Fibroblast of the aortic adventitia (primary cell): ENCODE results near the gene FXR2. TPM values are rescaled to one million over a fixed set of nuclear protein-coding genes. Genes with fewer than 3 reads are reported as not detected.

ENCODE experiments used
- DNase-seq: peaks from one replicate; pipeline ENCODE4 v3.0.0-alpha.2; 2010; ENCODE audit warnings: low read depth
- H3K4me3 ChIP-seq: 2 replicates; pipeline ENCODE4 v1.5.1; 2011; ENCODE audit warnings: low read depth, mild to moderate bottlenecking, control low read depth, low read length, moderate library complexity
- CTCF ChIP-seq: IDR thresholded peaks from 2 replicates; pipeline ENCODE4 v1.5.1; 2011; ENCODE audit warnings: mild to moderate bottlenecking, low read length, control low read depth, inconsistent platforms; ENCODE audit not compliant: insufficient read depth
- total RNA-seq: library from RNA; depleted of rRNA; stranded (reverse); fragments of >200 nt; gene quantifications from 2 replicates; pipeline ENCODE4 v1.2.3, GENCODE V29; 2012; ENCODE audit warnings: low replicate concordance

Gene FXR2
- total RNA-seq, 1 donor: 33.1 TPM

GRCh38 chr17:7560172-7561027 lies 54.3 kb downstream of the FXR2 start:
- peak; percentile 87 for TF ChIP-seq CTCF
- peak; percentile 59 for DNase-seq
- peak overlapping the region; percentile 85 for H3K4me3 ChIP-seq

GRCh38 chr17:7559320-7560171 lies 55.2 kb downstream of the FXR2 start:
- no peak for TF ChIP-seq CTCF

GRCh38 chr17:7558544-7559319 lies 56.0 kb downstream of the FXR2 start, which contains the start of gene TNFSF13:
TNFSF13 (plus strand) TSS chr17:7558750; CDS start chr17:7559040, 290 bp downstream.
- peak within 1 kb of the TSS; percentile 32 for H3K4me3 ChIP-seq
- no peak for DNase-seq
- TF ChIP-seq CTCF: no peak

More at GRCh38 chr17:7559320-7560171, 55.2 kb downstream of the FXR2 start:
- no peak for DNase-seq
- no peak overlapping the region for H3K4me3 ChIP-seq

GRCh38 chr17:7557775-7558543 lies 56.7 kb downstream of the FXR2 start:
- H3K4me3 ChIP-seq: peak overlapping the region; percentile 32
- peak; percentile 89 for DNase-seq
- no peak for TF ChIP-seq CTCF

GRCh38 chr17:7557147-7557764 lies 57.4 kb downstream of the FXR2 start:
- no peak overlapping the region for H3K4me3 ChIP-seq
- DNase-seq: no peak

More at GRCh38 chr17:7557147-7557764, 57.4 kb downstream of the FXR2 start:
- TF ChIP-seq CTCF: no peak
